NCI-H82 treated with DMSO at 0.1 percent for 48 hours (cell line): ENCODE results near the gene NPHP4.

Experiments
- DNase-seq: peaks from one replicate; lab custom pipeline; 2025; ENCODE audit not compliant: unreplicated experiment; lab: John Stamatoyannopoulos, UW

The NPHP4 gene

GRCh38 chr1:5883129-5884048 lies 108.8 kb downstream of the NPHP4 start:
- no peak for DNase-seq

DNA sequence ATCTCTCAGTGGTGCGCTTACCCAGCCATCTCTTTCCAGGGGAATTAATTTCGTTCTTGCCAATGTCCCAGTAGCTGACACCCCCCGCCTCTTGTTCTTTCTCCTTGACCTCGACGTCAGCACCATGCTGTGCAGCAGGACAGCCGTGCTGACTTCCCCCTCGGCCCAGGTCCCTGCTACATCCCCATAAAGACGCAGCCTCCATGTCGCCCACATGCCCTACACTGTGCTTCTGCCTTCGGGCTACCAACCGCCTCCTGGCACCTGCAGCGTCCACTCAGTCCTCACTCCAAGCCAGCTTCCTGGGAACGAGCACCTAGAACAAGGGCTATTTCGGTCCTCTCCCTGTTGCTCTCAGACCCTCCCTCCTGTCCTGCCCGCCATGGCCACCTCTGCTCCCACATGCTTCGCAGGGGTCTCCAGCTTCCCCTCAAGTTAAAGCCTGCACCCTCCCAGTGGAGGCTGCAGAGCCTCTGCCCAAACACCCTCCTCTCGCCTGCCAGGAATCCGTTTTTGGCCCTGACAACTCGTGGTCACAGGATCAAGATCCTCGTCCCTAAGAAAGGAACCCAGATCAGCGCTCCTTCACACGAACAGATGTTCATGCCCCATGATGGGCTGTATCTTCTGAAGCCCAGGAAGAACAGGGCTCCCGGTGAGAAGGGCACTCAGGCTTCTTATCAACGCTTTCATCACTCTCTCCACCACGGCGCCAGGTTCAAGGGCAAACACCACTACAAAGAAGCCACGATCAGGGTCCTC lies 109.7 kb downstream of the NPHP4 start:
- no peak for DNase-seq

DNA sequence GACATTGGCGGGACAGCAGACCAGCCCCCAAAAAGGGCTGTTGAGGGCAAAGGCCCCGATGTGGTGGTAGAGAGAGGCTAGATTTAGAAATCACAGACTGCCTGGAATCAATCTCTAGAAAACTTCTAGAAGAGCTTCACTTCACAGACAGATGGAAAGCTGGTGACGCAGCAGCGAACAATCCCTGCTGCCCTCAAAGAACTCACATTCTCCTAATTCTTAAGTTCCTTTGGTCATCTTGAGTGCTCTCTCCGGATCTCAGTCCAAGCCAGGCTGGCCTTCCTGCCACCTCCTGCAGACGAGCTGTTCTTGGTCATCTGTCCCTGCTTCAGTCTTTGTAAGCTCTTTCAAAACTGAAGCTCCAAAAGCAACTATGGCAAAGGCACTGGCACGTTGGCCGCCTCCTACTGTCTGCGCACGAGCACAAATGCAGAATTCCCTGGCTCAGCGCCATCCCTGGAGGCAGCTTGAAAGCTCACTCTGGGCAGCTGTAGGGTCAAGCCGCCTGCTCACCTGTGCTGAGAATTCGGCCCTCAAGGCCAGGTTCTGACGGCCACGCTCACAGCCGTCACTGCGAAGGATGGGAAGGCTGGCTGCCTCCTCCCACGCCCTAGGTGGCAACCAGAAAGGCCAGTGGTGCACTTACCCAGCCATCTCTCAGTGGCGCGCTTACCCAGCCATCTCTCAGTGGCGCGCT lies 110.6 kb downstream of the NPHP4 start:
- DNase-seq: no peak

DNA sequence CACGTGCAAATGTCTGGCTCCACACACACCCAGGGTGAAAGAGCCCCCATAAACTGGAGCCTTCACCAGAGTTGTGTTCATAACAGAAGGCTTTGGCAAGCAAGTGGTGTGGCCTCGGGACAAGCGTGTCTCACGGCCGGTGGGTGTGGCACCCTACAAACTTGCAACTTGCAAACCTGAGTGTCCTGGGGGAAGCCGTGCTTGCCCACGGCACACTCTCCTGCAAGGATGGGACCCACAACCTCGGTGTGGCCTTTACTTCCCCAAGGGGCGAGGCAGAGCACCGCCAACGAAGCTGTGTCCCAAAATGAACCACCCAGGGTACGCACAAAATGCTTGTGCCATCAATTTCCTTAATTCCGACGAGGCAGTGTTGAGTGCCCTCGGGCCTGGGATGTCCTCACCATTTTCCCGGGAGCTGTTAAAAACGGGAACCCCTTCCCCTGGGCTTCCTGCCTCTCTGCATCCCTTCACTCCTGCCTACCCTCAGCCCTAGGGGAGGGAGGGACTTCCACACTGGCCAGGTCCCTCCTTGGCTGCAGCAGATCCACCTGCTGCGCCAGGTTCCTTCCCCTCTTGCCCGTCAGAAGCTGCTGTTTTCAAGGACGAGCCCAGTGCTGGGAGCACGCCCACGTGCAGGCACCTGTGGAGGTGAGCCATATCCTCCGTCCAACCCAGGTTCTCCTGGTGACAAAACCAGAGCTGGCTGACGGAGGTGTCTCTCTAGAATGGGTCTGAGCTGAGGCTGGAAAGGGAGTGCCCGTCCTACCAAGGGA lies 111.4 kb downstream of the NPHP4 start:
- no peak for DNase-seq

DNA sequence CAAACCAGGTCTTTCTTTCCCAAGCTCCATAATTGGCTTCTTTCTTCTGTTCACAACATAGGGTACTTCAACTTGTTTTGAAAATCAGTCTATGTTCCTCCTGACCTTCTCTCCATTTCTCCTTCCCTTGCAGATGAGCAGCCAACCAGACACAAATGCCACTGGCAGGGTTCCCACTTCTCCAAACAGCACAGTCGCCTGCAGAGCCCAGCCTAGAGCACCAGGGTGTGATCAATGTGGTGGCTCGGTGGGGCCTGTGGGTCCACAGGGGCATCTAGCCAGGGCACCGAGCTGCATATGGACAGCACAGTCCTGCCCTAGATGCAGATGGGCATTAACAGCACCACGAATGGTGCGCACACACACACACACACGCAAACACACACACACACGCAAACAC lies 112.8 kb downstream of the NPHP4 start:
- no peak for DNase-seq

GRCh38 chr1:5878971-5879370 lies 113.3 kb downstream of the NPHP4 start:
- DNase-seq: no peak

- no peak for DNase-seq
Measured at GRCh38 chr1:5877683-5878530, 114.3 kb downstream of the NPHP4 start.

DNA sequence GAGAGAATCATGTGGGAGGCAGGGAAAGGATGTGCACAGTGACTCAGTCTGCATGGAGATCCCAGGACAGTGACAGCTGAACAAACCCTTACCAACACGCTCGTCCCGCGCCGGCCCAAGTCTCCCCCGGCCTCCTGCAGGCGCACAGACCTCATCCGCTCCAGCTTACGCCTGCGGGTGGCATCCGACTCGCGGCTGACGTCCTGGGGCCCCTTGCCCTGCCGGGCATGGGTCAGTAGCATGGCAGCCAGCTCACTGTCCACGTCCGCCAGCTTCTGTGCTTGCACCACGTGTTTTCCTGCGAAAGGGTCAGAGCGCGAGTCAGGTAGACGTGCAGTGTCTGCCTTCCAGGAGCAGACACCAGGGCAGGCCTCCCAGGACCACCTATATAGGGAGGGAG lies 115.2 kb downstream of the NPHP4 start:
- no peak for DNase-seq

- no peak for DNase-seq
Measured at GRCh38 chr1:5876094-5876650, 116.1 kb downstream of the NPHP4 start.

GRCh38 chr1:5875345-5875910 lies 116.8 kb downstream of the NPHP4 start:
- no peak for DNase-seq

DNA sequence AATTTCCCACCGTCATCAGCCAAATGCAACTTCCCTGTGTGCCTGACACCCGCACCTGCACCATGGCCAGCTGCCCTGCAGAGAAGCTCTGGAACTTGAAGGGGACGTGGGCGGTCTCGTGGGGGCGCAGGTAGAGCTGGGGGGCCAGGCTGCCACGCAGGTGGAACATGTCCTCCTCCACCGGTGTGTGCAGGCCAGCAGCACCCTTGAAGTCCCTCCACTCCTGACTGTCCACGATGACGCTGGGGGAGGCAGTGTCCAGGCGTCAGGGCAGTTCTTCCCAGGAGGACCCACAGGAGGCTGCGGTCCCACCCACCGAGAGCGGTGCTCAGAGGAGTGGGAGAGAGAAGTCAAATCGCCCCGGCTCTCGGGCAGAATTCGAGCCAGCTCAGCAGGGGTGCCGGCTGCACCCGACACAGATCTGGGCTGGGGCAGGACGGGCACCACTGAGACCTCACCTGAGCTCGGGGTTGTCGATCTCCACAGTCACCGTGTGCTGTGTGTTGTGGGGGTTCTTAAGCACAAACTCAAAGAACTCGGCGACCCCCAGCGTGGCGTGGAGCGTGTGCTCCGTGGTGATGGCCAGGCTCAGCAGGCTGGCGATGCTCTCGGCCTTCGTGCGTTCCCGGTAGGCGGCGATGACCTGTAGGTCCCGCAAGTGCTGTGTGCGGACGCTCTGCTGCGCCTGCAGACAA lies 117.7 kb downstream of the NPHP4 start:
- no peak for DNase-seq

- no peak for DNase-seq
Measured at GRCh38 chr1:5873556-5873955, 118.7 kb downstream of the NPHP4 start.

- no peak for DNase-seq
Measured at GRCh38 chr1:5872886-5873285, 119.3 kb downstream of the NPHP4 start.

DNA sequence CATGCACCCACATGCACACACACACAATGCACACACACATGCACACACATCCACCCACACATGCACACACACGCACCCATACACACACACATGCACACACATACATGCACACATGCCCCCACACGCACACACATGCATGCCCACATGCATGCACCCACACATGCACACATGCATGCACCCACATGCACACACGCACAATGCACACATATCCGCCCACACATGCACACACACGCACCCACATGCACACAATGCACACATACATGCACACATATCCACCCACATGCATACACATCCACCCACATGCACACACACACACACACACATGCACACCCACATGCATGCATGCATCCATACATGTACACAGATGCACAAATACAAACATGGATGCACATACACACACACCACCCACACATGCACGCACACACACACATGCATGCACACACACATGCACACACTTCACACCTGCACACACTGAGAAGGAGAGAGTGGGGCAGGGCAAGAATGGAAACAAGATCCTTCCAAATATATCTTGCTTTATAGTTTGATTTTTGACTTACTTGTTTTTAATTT lies 123.2 kb downstream of the NPHP4 start:
- DNase-seq: no peak

DNA sequence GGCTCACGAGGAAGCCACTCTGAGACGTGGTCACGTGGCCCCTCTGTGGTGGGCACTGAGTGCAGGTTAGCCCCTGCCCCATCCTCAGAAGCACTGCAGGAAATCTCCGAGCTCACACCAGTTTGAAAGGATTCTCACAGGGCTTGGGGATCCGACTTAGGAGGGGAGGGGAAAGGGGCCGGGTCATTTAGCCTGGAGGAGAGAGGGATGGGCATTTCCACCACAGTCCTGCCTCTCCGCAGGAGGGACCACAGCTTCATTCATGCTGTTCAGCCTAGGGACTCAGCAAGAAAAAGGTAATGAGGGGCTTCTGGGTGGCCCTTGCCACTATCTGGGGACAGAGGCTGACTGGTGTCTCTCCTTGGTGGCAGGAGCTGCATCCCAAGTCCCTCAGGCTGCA lies 126.5 kb downstream of the NPHP4 start:
- no peak for DNase-seq

DNA sequence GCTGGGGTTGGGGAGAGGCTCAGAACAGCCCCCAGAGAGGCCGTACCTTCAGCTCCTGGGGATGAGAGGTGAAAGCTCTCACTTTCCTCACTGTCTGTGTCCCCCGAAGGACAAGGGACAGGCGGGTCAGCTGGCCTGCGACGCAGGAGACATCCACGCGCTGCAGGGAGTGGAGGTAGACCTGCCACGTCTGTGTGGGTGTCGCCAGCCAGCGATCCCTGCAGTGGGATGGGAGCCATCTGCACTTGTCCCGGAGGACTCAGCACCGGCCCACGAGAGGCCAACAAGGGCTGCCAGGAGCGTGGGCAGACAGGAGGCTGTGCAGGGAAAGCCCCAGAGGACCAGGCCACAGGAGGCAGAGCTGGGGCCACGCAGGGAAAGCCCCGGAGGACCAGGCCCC lies 127.2 kb downstream of the NPHP4 start:
- no peak for DNase-seq

GRCh38 chr1:5864256-5864655 lies 128.0 kb downstream of the NPHP4 start:
- no peak for DNase-seq

DNA sequence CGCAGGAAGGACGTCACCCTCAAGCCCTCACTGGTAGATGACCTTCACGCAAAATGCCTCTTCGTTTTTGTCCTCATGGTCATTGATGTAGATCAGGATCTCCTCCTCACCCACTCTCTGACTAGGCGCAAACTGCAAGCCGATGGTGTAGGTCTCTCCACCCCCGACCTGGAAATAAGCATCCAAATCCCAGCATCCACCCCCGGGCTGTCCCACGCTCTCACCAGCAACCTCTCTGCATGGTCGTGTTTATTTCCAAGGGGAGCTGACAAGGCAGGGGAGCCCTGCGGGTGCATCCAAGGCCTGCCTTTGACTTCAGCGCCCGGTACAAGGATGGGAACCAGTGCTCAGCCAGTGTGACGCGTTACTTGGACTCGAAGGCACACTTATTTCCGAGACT lies 129.0 kb downstream of the NPHP4 start:
- DNase-seq: no peak
